GM20000 (cell line): ENCODE data around the gene PRKAG2.

ENCODE experiments used
- DNase-seq: peaks from one replicate; pipeline ENCODE4 v3.0.0; 2012; ENCODE audit warnings: low spot score
- TF ChIP-seq, protein P1 (sequence below): IDR thresholded peaks from 2 replicates; pipeline ENCODE4 v1.5.1; 2012; ENCODE audit warnings: mild to moderate bottlenecking, control low read depth; ENCODE audit errors: extremely low read depth, missing control alignments

The PRKAG2 gene

DNA sequence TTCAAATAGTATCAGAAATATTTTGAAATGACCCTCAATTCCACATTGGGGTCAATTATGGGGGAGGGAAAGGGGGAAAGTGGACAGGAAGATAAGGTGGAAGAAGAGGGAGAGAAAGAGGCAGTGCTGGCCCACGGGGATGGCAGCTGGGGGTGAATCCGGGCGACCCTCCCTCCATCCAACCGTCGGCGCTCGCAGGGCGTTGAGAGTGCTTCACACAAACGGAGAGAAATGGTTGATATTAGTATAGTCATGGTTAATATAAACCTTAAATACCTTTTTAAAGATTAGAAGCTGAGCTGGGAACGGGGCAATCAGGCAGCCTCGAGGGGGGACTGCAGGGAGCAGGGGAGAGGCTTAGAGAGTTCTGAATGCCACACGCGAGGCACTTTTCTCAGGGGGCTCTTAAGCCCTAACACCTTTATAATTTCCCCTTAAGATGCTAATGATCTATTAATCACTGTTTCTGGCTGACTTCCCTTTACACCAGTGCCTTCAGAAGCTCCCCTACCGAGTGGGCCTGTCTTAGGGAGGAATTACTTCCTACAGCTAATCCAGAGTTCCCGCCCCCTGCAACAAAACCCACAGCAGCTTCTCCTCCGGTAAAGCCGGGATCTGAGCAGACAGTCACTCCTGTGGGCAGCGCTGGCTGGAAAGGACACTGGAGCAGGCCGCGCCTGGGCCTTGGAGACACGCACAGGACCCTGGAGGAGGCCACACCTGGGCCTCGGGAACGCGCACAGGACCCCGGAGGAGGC is 39.5 kb downstream of the PRKAG2 start:
- no peak for DNase-seq
- TF ChIP-seq, protein P1, sequence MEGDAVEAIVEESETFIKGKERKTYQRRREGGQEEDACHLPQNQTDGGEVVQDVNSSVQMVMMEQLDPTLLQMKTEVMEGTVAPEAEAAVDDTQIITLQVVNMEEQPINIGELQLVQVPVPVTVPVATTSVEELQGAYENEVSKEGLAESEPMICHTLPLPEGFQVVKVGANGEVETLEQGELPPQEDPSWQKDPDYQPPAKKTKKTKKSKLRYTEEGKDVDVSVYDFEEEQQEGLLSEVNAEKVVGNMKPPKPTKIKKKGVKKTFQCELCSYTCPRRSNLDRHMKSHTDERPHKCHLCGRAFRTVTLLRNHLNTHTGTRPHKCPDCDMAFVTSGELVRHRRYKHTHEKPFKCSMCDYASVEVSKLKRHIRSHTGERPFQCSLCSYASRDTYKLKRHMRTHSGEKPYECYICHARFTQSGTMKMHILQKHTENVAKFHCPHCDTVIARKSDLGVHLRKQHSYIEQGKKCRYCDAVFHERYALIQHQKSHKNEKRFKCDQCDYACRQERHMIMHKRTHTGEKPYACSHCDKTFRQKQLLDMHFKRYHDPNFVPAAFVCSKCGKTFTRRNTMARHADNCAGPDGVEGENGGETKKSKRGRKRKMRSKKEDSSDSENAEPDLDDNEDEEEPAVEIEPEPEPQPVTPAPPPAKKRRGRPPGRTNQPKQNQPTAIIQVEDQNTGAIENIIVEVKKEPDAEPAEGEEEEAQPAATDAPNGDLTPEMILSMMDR = no peak

DNA sequence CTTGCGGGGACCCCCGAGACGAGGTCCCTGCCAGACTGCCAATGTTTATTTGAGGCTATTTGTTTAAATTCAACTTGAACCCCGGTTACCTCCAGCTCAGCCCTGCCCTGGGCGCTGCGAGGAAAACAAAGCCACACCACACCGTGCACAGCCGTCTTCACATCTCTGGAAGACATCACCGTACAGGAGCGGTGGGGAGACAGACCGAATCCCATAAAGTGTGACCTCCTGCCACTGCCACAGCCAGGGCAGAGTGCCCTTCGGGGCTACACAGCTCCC is 40.0 kb downstream of the PRKAG2 start:
- TF ChIP-seq, protein P1 = no peak
- no peak for DNase-seq

DNA sequence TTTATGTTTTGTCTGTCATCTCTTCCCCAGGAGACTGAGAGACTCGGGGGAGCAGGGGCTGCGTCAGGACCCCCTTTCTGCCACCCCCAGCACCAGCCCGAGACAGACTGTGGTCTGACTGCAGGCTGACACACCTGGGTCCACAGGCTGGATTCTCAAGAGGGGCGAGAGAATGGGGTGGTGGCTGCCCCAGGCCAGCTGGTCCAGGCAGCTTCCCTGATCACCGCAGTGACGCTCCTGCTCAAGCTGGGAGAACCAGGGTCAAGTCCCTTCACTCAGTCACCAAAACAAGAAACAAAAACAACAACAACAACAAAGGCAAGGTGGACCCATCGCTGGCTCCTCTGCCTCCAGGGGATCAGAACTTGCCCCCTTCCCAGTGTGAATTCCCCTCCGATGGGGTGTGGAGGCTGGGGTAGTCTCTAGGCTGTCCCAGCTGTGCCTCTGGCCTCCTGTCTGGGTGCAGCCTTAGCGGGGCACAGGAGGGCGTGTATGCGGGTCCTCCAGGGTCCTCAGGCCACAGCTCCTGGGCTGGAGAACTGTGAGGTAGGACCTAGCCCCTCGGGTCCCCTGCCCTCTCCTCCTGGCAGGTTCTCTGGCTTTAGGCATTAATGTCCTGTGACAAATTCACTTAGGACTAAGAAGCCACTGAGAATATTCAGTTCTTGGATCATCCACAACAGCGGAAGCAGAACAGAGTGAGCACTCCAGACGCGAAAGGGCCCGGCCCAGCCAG is 40.6 kb downstream of the PRKAG2 start:
- DNase-seq = no peak
- TF ChIP-seq, protein P1 = no peak

DNA sequence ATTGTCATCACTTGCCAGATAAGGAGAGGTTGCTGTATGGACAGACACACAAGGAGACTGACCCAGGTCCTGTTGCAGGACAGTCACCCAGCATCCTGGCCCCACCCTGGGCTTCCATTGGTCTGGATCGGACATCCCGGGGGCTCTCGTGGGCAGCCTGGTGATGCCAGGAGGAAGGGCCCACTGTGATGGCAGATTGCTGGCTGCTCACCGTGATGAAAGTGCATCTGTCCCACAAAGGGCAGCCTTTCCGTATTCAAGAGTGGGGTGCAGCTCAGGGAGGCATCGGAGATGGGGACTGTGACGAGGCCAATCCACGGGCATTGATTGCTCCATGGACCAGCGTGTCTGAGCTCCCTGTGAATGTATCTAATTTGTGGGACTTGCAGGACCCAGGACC is 41.3 kb downstream of the PRKAG2 start:
- no peak for DNase-seq
- TF ChIP-seq, protein P1 = no peak

DNA sequence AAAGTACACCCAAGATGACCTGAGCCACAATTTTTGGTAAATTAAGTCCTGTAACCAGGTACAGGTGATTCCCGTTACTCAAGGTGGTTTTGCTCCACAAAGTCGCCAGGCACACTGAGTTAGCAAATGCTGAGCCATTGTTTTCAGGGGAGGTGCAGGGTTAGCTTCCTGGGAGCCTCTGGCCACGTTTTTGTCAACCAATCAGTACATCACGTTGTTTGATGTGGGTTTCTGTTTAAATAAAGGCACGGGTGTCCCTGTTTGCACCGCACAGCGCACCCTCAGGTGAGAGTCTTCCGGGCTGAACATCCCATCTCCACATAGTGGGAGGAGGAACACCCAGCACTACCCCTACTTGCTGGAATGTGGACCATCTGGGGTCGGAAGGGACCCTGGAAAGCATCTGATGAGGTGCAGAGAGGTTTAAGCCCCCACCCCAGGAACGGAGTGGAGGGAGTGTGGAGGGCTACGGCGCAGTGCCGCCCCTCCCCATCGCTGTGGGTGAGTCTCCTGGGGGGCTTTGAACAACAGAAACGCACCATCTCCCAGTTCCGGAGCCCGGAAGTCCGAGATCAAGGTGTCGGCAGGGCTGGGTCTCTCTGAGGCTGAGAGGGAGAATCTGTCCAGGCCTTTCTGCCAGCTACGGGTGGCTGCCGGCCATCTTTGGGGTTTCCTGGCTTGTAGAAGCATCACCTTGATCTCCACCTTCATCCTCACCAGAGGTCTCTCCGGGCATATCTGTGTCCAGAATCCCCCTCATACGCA is 42.5 kb downstream of the PRKAG2 start:
- TF ChIP-seq, protein P1 = no peak
- no peak for DNase-seq

DNA sequence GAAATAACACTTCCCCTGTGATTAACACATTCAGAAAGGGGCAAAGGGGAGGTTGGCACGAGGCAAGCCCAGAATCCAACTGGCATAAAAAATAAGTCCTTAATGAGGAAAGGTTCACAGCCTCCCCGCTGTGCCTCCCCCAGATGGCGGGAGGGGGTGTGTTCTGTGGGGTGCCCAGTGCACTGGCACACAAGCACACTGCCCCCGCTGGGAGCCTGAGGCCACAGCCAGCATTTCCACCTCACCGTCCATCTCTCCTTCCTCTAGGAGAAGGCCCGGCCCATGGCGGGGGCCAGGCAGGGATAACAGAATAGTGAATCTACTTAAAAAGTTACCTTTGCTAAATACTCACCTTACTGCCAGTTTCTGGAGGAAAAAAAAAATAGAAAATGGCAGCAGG is 43.2 kb downstream of the PRKAG2 start:
- no peak for DNase-seq
- TF ChIP-seq, protein P1 = no peak

DNA sequence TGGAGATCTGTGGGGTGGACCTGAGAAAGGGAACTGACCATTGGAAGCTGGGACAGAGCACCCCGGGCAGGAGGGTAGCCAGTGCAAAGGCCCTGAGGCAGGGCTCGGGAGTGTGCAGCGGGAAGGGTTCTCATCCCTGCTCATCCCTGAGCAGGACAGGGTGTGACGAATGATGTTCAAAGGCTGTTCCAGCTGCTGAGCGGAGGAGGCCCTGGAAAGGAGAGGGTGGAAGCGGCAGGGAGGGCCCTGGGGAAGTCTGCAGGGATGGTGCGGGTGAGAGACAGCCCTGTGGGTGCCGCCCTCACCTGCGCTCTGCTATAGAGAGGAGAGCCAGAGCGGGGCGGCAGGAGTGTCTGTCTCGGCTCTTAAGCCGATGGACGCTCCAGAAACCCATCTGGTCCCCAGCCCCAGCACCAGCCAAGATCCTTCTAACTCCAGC is 43.7 kb downstream of the PRKAG2 start:
- no peak for DNase-seq
- TF ChIP-seq, protein P1 = no peak
